ENCODE measurements around the gene SLC43A1.
"Not testable (repeated sequence)": the region's sequence is repeated elsewhere in the genome, so short reads cannot be mapped to it uniquely, and the experiment has no call there.

The SLC43A1 gene

GRCh38 chr11:57515332-57516060 is at the start of gene SLC43A1:
Gene SLC43A1, minus strand, starts transcription at chr11:57515702. Its CDS starts 1,591 bp downstream, at chr11:57514111.
- in situ Hi-C loops (cut with MboI; ENCODE audit: low sequenced_read_pairs): no loop called here

DNA sequence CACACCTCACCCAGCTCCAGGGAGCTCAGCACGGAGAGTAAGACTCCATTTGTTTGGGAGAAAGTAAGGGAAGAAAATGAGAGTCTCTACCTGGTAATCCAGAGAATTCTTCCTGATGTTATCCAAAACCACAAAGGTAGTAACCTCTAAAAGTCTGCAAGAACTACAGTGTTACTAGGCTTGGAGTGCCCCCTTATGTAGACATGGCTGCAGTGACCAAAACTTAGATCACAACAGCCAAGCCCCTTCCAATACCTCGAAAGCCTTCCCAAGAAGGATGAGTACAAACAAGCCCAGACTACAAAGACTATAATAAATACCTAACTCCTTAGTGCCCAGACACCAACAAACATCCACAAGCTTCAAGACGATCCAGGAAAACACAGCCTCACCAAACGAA is 47.1 kb upstream of the SLC43A1 start:
- in situ Hi-C loops (cut with MboI; ENCODE audit: low sequenced_read_pairs): no loop called here

DNA sequence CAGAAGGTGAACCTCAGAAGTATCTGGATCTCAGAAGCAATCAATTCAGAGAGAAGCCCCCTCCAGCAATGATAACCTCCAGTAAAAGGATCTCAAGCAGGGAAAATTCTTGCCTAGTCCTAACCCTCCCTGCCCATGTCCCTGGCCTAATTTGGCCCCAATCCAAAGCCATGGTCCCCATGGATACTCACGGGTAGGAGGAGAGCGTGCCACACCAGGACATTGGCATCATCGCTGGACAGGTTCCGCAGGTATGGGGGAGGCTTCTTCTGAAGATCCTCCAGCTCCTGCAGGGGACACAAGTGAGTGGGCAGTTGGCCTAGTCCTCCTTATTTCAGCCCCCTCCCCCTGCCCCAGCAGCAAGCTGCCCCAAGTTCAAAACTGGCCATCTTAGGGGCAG is 44.6 kb upstream of the SLC43A1 start:
- in situ Hi-C loops (cut with MboI; ENCODE audit: low sequenced_read_pairs): no loop called here

GRCh38 chr11:57556041-57556440 is 40.5 kb upstream of the SLC43A1 start:
- in situ Hi-C loops (cut with MboI; ENCODE audit: low sequenced_read_pairs): no loop called here

- in situ Hi-C loops (cut with MboI; ENCODE audit: low sequenced_read_pairs): no loop called here
These were observed 39.9 kb upstream of the SLC43A1 start for GRCh38 chr11:57555393-57555792.

DNA sequence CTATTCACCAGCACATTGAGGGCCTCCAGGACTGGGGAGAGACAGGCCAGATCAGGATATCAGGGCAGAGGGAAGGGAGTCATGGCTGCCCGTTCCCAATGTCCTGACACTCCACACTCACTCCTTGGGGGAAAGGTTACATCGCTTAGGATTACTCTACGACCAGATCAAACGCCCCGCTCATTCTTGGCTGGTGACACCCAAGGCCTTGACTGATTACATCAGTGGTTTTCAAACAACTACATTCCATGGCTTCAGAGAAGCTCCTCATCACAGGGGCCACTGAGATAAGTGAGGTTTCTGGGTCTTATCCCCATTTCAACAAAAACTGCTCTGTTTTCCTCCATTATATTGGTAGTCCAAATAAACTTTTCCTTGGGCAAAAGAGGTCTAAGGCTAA is 37.0 kb upstream of the SLC43A1 start:
- in situ Hi-C loops (cut with MboI; ENCODE audit: low sequenced_read_pairs): no loop called here

GRCh38 chr11:57551941-57552340 is 36.4 kb upstream of the SLC43A1 start:
- in situ Hi-C loops (cut with MboI; ENCODE audit: low sequenced_read_pairs): no loop called here

DNA sequence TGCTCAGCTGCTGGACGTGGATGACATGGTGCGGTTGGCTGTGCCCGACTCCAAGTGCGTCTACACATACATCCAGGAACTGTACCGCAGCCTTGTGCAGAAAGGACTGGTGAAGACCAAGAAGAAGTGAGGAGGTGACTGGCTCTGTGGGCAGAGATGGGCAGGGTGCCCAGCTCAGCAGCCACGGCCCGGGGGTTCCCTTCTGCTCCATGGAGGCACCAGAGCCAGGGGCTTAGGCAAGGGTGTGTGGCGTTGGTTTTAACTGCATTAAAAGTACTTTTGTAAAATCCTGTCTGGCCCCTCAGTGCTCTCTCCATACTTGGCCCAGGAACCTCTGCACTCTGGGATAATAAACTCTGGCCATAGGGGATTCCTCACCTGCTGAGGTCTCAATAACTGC is 34.5 kb upstream of the SLC43A1 start:
- in situ Hi-C loops (cut with MboI; ENCODE audit: low sequenced_read_pairs): no loop called here

DNA sequence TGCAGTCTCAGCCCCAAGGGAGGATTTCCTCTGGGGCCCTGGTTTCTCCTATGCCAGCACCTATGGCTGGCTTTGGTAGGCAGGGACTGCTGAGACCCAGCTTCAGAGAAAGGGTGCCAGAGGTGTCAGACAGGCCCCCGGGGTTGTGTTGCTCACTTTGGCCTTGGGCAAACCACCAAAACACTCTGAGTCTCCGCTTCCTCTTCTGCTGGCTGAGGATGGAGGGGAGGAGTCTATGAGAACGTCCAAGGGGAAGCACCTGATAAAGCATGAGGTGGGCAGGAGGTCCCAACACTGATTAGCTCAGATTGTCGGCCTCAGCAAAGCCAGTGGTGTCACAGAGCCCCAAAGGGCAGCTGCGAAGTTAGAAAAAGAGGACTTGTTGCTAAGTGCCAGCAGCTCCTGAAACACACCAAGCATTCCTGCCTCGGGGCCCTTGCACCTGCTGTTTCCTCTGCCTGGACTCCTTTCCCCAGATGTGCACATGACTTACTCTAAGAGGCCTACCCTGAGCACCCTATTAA is 32.4 kb upstream of the SLC43A1 start:
- in situ Hi-C loops (cut with MboI; ENCODE audit: low sequenced_read_pairs): no loop called here

- in situ Hi-C loops (cut with MboI; ENCODE audit: low sequenced_read_pairs): no loop called here
These were observed 31.5 kb upstream of the SLC43A1 start for GRCh38 chr11:57546869-57547475.

DNA sequence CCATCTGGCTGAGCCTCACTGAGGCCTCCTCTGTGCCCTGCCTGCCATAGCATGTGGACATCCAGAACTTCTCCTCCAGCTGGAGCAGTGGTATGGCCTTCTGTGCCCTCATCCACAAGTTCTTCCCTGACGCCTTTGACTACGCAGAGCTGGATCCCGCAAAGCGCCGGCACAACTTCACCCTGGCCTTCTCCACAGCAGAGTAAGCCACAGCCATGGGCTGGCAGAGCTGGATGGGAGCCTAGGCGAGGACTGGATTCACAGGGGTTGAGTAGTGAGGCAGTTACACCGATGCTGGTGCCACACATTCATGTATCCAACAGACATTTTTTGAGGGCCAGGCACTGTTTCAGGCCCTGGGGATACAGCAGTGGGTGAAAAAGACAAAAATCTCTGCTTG is 30.9 kb upstream of the SLC43A1 start:
- in situ Hi-C loops (cut with MboI; ENCODE audit: low sequenced_read_pairs): no loop called here

GRCh38 chr11:57545883-57546282 is 30.4 kb upstream of the SLC43A1 start:
- in situ Hi-C loops (cut with MboI; ENCODE audit: low sequenced_read_pairs): no loop called here

GRCh38 chr11:57544566-57544965 is 29.1 kb upstream of the SLC43A1 start:
- in situ Hi-C loops (cut with MboI; ENCODE audit: low sequenced_read_pairs): no loop called here

DNA sequence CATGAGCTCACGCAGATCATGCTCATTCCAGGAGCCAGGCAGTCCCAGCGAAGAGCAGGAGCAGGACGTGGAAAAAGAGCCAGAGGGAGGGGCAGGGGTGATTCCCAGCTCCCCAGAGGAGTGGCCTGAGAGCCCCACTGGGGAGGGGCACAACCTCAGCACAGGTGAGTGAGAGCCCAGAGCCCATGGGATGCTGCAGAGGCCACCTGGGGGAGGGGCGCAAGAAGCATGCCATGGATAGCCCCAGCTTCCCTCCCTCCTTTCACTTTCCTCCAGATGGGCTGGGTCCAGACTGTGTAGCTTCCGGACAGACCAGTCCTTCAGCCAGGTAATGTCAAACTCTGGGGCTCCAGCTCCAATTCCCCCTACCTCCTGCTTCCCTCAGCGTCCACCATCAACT is 28.1 kb upstream of the SLC43A1 start:
- in situ Hi-C loops (cut with MboI; ENCODE audit: low sequenced_read_pairs): no loop called here

GRCh38 chr11:57542582-57542981 is 27.1 kb upstream of the SLC43A1 start:
- in situ Hi-C loops (cut with MboI; ENCODE audit: low sequenced_read_pairs): no loop called here

DNA sequence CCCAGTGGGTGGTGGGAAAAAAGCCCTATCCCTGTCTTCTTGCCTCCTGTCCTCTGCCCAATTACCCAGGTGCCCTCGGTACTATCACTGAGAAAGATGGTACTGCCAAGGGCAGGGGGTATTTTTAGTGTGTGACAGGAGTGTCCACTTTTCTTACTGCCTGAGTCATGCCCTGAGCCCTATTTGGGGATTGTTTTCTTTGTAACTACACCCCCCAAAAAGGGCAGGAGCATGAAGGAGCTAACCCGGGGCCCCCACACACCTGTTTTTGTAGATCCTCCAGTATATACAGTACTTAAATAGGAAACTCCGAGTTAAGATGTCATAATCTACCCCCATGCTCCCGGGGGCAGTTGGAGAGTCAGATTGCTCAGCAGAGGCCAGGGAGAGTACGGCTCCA is 25.7 kb upstream of the SLC43A1 start:
- in situ Hi-C loops (cut with MboI; ENCODE audit: low sequenced_read_pairs): no loop called here

DNA sequence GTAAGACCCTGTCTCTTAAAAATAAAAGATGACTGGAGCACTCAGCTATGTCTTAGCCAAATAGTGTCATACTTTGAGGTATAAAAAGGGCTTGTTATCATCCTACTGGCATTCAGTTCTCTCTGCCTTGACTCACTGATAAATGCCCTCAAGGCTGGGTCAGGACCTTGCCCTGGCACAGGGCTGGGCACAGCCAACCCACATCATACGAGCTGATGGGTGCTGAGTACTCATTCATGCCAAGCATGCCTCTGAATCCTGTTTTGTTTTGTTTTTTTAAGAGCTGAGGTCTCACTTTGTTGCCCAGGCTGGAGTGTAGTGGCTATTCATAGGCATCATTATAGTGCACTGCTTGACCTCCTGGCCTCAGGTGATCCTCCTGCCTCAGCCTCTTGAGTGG is 23.8 kb upstream of the SLC43A1 start:
- in situ Hi-C loops (cut with MboI; ENCODE audit: low sequenced_read_pairs): no loop called here

GRCh38 chr11:57536947-57537619 is 21.6 kb upstream of the SLC43A1 start, which contains the start of gene SMTNL1:
Gene SMTNL1, plus strand, starts transcription at chr11:57537595. Its CDS starts 5,048 bp downstream, at chr11:57542643.
- in situ Hi-C loops (cut with MboI; ENCODE audit: low sequenced_read_pairs): no loop called here

- in situ Hi-C loops (cut with MboI; ENCODE audit: low sequenced_read_pairs): not testable (repeated sequence)
These were observed 18.9 kb upstream of the SLC43A1 start for GRCh38 chr11:57534449-57534848.

DNA sequence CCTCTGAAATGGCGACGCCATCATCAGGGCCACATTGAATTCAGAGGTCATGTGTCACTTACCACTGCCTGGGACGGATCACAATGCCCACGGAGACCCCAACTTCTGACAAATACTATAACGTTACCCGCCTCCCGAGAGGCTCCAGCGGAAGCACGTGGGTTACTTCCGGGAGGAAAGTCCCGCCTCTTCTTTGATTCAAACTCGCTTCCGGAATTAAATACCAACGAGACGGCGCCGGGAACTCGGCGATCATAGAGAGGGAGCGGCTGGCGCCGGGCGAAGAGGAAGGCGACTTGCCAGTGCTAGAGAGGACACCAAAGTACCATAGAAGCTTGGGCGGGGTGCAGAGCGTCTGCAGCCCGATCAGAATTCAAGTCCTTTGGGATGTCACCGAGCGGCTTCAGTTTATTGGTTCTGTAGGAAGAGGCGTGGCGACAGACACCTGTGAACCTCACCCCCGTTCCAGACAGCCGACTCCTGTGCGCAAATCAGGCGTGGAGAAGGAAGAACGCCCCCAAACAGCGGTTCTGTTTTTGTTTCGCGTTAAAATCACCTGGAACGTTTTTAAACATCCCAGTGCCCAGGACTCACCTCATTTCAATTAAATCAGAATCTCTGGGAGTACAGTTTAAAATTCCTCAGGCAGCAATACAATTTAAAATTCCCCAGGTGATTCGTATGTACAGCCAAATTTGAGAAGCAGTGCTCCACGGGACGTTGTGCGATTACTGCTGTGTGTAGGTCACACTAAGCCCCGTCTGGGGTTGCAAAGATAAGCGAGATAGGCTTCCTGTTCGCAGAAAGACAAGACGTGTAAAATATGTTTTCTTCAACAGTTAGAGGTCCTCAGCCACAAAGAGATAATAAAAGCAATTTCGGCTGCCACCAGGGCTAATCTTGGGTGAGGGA is 15.3 kb upstream of the SLC43A1 start, which contains the start of gene TIMM10:
Gene TIMM10 (minus strand): TSS at position 159 of the 912 bp plus-strand sequence. CDS start 565 bp downstream, outside the sequence.
- in situ Hi-C loops (cut with MboI; ENCODE audit: low sequenced_read_pairs): no loop called here

DNA sequence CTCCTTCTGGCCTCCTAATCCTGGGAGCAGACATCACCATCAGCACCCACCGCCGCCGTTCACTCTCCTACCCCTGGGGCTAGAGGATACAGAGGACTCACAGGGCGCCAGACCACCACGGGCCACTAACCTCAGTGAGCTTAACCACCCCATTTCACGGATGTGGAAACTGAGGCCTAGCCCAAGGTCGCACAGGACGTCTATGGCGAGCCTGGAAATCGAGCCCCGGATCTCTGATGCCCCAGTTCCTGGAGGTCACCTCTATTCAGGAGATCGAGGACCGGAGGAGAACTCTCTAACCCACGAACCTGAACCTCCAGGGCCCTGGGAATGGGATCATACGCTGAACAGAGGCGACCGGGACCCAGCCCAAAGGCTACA is 14.7 kb upstream of the SLC43A1 start:
- in situ Hi-C loops (cut with MboI; ENCODE audit: low sequenced_read_pairs): no loop called here

Measured in HL-60/S4 treated with retinoic acid at 250 ng/mL for 4 days and 3 days (cell line).